ENCODE results near the gene CYBA. TPM values are rescaled to one million over a fixed set of nuclear protein-coding genes. Genes with fewer than 3 reads are reported as not detected.

CYBA gene
- total and polyA plus RNA-seq, 9 of the 15 experiments (the other 6 are each of a cell fraction or from before 2014, with no cell fraction given): 0.34 to 683 (median 93.0) TPM

- DNase-seq (ENCODE audit: extremely low read depth in 1 of 4, low spot score in 3 of 4) (peak; percentile 79 to 91 (median 84)), FAIRE-seq (peak; percentile 93), ATAC-seq (peak; percentile 85)
- H3K9ac ChIP-seq (ENCODE audit: insufficient read depth in 1 of 2, low read depth in 2 of 2, low read length in 2 of 2): peak overlapping the region; percentile 73 to 82
- H3K4me2 ChIP-seq (ENCODE audit: insufficient read depth, low read length): peak overlapping the region; percentile 92
- peaks cover 69% of the 10 kb centered on the region; the same call in 2 of the 3 replicates for H3K36me3 ChIP-seq (ENCODE audit: control insufficient read depth, insufficient read depth, low read length)
- ChIA-PET CTCF (ENCODE audit: low intra/inter-chr PET ratio) (no interaction called here), POLR2A (interaction anchor here (0.7 to 1.1 kb wide), 4 partner anchors 11 to 221 kb away, joined by 3 to 4 read pairs (median 3); no protein-coding TSS in a partner anchor)
- H3K27me3 ChIP-seq (ENCODE audit: control insufficient read depth in 2 of 2, insufficient read depth in 2 of 2, low read length in 2 of 2): no peaks in the 10 kb centered on the region
- peaks cover 11 to 93% of the 10 kb centered on the region in 2 experiments; a peak in 4 of 5 replicates for H3K4me1 ChIP-seq (replicated peaks in 1 of 2; ENCODE audit: control insufficient read depth in 2 of 2, insufficient read depth in 2 of 2, low read length in 2 of 2)
- peaks cover 33% of the 10 kb centered on the region for H3K79me2 ChIP-seq (ENCODE audit: control insufficient read depth, insufficient read depth, low read length)
- H3K9me1 ChIP-seq (ENCODE audit: control insufficient read depth, insufficient read depth, low read length): no peaks in the 10 kb centered on the region
- in situ Hi-C loops (cut with MboI) (no loop called here), intact Hi-C loops (cut with micrococcal nuclease) (no loop called here)
- H4K20me1 ChIP-seq (replicated peaks; ENCODE audit: control insufficient read depth, insufficient read depth, low read length): peaks cover 3% of the 10 kb centered on the region; the same call in 1 of the 2 replicates
- 14% methylated on average over 18 of the region's 24 CpGs for WGBS (ENCODE audit: insufficient coverage, low coverage, missing lambda C conversion rate)
- peak overlapping the region; percentile 84 for H3K4me3 ChIP-seq
- H3K9me3 ChIP-seq (replicated peaks; ENCODE audit: control insufficient read depth, insufficient read depth, low read depth, low read length): no peaks in the 10 kb centered on the region
- H2AFZ ChIP-seq (ENCODE audit: low read depth, low read length): peak overlapping the region; percentile 25
- H3K27ac ChIP-seq (ENCODE audit: extremely low read depth, low read depth, low read length): peak overlapping the region; percentile 95
- BruUV-seq (replicated peaks): no TSS peak
- TF ChIP-seq, protein P1, sequence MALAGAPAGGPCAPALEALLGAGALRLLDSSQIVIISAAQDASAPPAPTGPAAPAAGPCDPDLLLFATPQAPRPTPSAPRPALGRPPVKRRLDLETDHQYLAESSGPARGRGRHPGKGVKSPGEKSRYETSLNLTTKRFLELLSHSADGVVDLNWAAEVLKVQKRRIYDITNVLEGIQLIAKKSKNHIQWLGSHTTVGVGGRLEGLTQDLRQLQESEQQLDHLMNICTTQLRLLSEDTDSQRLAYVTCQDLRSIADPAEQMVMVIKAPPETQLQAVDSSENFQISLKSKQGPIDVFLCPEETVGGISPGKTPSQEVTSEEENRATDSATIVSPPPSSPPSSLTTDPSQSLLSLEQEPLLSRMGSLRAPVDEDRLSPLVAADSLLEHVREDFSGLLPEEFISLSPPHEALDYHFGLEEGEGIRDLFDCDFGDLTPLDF (CRISPR knock-in tag; IDR thresholded peaks at IDR 0.05): no peak
- TF ChIP-seq TSHZ1 (CRISPR knock-in tag; IDR thresholded peaks at IDR 0.05) (no peak), ZNF165 (CRISPR knock-in tag; IDR thresholded peaks at IDR 0.05; ENCODE audit: borderline replicate concordance) (no peak), ZC3H8 (IDR thresholded peaks at IDR 0.05) (0 out of 2 replicates have a peak, but pooled peaks have one; percentile 23), TOE1 (IDR thresholded peaks at IDR 0.05; ENCODE audit: borderline replicate concordance) (peak; percentile 27; the same call in 1 of the 2 replicates), TOE1 (CRISPR knock-in tag; IDR thresholded peaks at IDR 0.05; ENCODE audit: borderline replicate concordance, low read depth) (no peak), ELF2 (CRISPR knock-in tag; IDR thresholded peaks at IDR 0.05) (no peak), HNRNPK (IDR thresholded peaks at IDR 0.05; ENCODE audit: low read depth, low read length, poor library complexity, severe bottlenecking) (no peak), TBL1XR1 (IDR thresholded peaks at IDR 0.05; ENCODE audit: low read length in 2 of 2) (no peak), KAT8 (IDR thresholded peaks at IDR 0.05; ENCODE audit: low read depth) (no peak), STAT6 (CRISPR knock-in tag; IDR thresholded peaks at IDR 0.05) (no peak), ZNF12 (CRISPR knock-in tag; IDR thresholded peaks at IDR 0.05) (no peak), OTX1 (CRISPR knock-in tag; IDR thresholded peaks at IDR 0.05) (no peak)
Measured at GRCh38 chr16:88651276-88651988, 579 bp upstream of the CYBA start.
